ENCODE data around the gene DZIP1. TPM values are rescaled to one million over a fixed set of nuclear protein-coding genes. Genes with fewer than 3 reads are reported as not detected.

DZIP1 gene
- total RNA-seq, 1 experiment from 2014 or later = 22.1 TPM

GRCh38 chr13:95614641-95615245 is 29.8 kb downstream of the DZIP1 start:
- DNase-seq (ENCODE audit: unreplicated experiment) = peak; percentile 18
- TF ChIP-seq, protein P1, sequence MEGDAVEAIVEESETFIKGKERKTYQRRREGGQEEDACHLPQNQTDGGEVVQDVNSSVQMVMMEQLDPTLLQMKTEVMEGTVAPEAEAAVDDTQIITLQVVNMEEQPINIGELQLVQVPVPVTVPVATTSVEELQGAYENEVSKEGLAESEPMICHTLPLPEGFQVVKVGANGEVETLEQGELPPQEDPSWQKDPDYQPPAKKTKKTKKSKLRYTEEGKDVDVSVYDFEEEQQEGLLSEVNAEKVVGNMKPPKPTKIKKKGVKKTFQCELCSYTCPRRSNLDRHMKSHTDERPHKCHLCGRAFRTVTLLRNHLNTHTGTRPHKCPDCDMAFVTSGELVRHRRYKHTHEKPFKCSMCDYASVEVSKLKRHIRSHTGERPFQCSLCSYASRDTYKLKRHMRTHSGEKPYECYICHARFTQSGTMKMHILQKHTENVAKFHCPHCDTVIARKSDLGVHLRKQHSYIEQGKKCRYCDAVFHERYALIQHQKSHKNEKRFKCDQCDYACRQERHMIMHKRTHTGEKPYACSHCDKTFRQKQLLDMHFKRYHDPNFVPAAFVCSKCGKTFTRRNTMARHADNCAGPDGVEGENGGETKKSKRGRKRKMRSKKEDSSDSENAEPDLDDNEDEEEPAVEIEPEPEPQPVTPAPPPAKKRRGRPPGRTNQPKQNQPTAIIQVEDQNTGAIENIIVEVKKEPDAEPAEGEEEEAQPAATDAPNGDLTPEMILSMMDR (IDR thresholded peaks at IDR 0.05; ENCODE audit: unreplicated experiment) = no peak
- Mint-ChIP-seq H3K4me3 (ENCODE audit: unreplicated experiment) (no peak overlapping the region), H3K27me3 (ENCODE audit: insufficient read depth, unreplicated experiment) (no peaks in the 10 kb centered on the region), H3K36me3 (ENCODE audit: insufficient read depth, unreplicated experiment) (peaks cover 25% of the 10 kb centered on the region), H3K4me1 (ENCODE audit: insufficient read depth, unreplicated experiment) (no peaks in the 10 kb centered on the region), H3K27ac (ENCODE audit: low read depth, unreplicated experiment) (peak overlapping the region; percentile 63), H3K9me3 (ENCODE audit: unreplicated experiment) (no peaks in the 10 kb centered on the region)
- intact Hi-C loops (cut with micrococcal nuclease) = loop anchor here (2.0 kb wide), 1 partner anchor 78 kb away; no protein-coding TSS in a partner anchor
- ChIA-PET CTCF (interaction anchor here (0.7 to 2.9 kb wide), 7 partner anchors 10 to 400 kb away, joined by 3 to 37 read pairs (median 5); no protein-coding TSS in a partner anchor), POLR2A (no interaction called here)
- BruUV-seq (replicated peaks) = no TSS peak

- Mint-ChIP-seq H3K27ac (ENCODE audit: low read depth, unreplicated experiment) (peak overlapping the region; percentile 66), H3K27me3 (ENCODE audit: insufficient read depth, unreplicated experiment) (no peaks in the 10 kb centered on the region)
- no TSS peak for BruUV-seq (replicated peaks)
Observed at GRCh38 chr13:95608640-95609323, 35.7 kb downstream of the DZIP1 start.

GRCh38 chr13:95607366-95607765 is 37.1 kb downstream of the DZIP1 start:
- Mint-ChIP-seq H3K4me3 (ENCODE audit: unreplicated experiment) (no peak overlapping the region), H3K27me3 (ENCODE audit: insufficient read depth, unreplicated experiment) (no peaks in the 10 kb centered on the region), H3K9me3 (ENCODE audit: unreplicated experiment) (no peaks in the 10 kb centered on the region), H3K27ac (ENCODE audit: low read depth, unreplicated experiment) (no peak overlapping the region), H3K36me3 (ENCODE audit: insufficient read depth, unreplicated experiment) (peaks cover 5% of the 10 kb centered on the region), H3K4me1 (ENCODE audit: insufficient read depth, unreplicated experiment) (peaks cover 50% of the 10 kb centered on the region)
- TF ChIP-seq, protein P1 (IDR thresholded peaks at IDR 0.05; ENCODE audit: unreplicated experiment) = no peak
- BruUV-seq (replicated peaks) = no TSS peak
- DNase-seq (ENCODE audit: unreplicated experiment) = peak; percentile 99
- POLR2A ChIA-PET = interaction anchor here (0.7 to 3.0 kb wide), 14 partner anchors 11 to 1828 kb away, joined by 3 to 15 read pairs (median 3); partner anchors contain the start of gene DNAJC3
- CTCF ChIA-PET = interaction anchor here (0.6 to 4.9 kb wide), 14 partner anchors 9 to 563 kb away, joined by 3 to 63 read pairs (median 4); no protein-coding TSS in a partner anchor
- intact Hi-C loops (cut with micrococcal nuclease) = loop anchor here (1.0 to 2.0 kb wide), 2 partner anchors 113 to 419 kb away; no protein-coding TSS in a partner anchor

More at GRCh38 chr13:95608640-95609323, 35.7 kb downstream of the DZIP1 start:
- DNase-seq (ENCODE audit: unreplicated experiment) = peak; percentile 25
- H3K9me3 Mint-ChIP-seq (ENCODE audit: unreplicated experiment) = no peaks in the 10 kb centered on the region
- TF ChIP-seq, protein P1 (IDR thresholded peaks at IDR 0.05; ENCODE audit: unreplicated experiment) = no peak
- ChIA-PET CTCF (interaction anchor here (0.7 to 4.9 kb wide), 18 partner anchors 12 to 1201 kb away, joined by 3 to 63 read pairs (median 5); no protein-coding TSS in a partner anchor), POLR2A (interaction anchor here (1.0 to 3.0 kb wide), 7 partner anchors 15 to 444 kb away, joined by 3 to 15 read pairs (median 4); partner anchors contain the start of genes DNAJC3 and UGGT2)
- H3K36me3 Mint-ChIP-seq (ENCODE audit: insufficient read depth, unreplicated experiment) = peaks cover 11% of the 10 kb centered on the region
- H3K4me3 Mint-ChIP-seq (ENCODE audit: unreplicated experiment) = no peak overlapping the region
- peaks cover 46% of the 10 kb centered on the region for H3K4me1 Mint-ChIP-seq (ENCODE audit: insufficient read depth, unreplicated experiment)
- intact Hi-C loops (cut with micrococcal nuclease) = no loop called here
